DND-41 (cell line): ENCODE measurements around the gene DNAJA3.

Experiments used
- ATAC-seq: fragments of 200-7000 bp; cut with Tn5 transposase; 3 replicates; pipeline ENCODE4 v1.9.1; 2021; ENCODE audit warnings: low read depth; ENCODE audit not compliant: insufficient read depth
- DNase-seq: peaks from one replicate; pipeline ENCODE4 v3.0.0-alpha.2; 2020
- H2AFZ ChIP-seq: 2 replicates; pipeline ENCODE4 v1.6.0; 2012; ENCODE audit warnings: low read depth, low read length
- H3K27ac ChIP-seq: 2 replicates; pipeline ENCODE4 v1.5.1; 2012; ENCODE audit warnings: low read length, inconsistent platforms
- H3K27me3 ChIP-seq: fragments of 200-600 bp; sonication (generic); 2 replicates; pipeline ENCODE4 v1.6.0; 2012; ENCODE audit warnings: low read length, mild to moderate bottlenecking, inconsistent platforms; ENCODE audit not compliant: insufficient read depth, poor library complexity
- H3K36me3 ChIP-seq: 2 replicates; pipeline ENCODE4 v1.5.1; 2012; ENCODE audit warnings: low read length, inconsistent platforms; ENCODE audit not compliant: insufficient read depth
- H3K4me1 ChIP-seq: 2 replicates; pipeline ENCODE4 v1.5.1; 2012; ENCODE audit warnings: mild to moderate bottlenecking, low read length; ENCODE audit not compliant: insufficient read depth
- H3K4me2 ChIP-seq: 2 replicates; pipeline ENCODE4 v1.6.0; 2012; ENCODE audit warnings: mild to moderate bottlenecking, moderate library complexity, low read length, inconsistent platforms; ENCODE audit not compliant: insufficient read depth
- H3K4me3 ChIP-seq, 2 experiments: fragments of 200-600 bp in 1 of 2; shearing (Covaris generic) in 1 of 2; 2 replicates each; pipeline ENCODE4 v1.5.1; 2012 to 2016; ENCODE audit warnings: inconsistent platforms in 2 of 2, low read length in 2 of 2, mild to moderate bottlenecking in 2 of 2, low read depth in 1 of 2, moderate library complexity in 1 of 2
- H3K79me2 ChIP-seq: 2 replicates; pipeline ENCODE4 v1.6.0; 2012; ENCODE audit warnings: low read length, inconsistent platforms; ENCODE audit not compliant: insufficient read depth
- H3K9ac ChIP-seq: 2 replicates; pipeline ENCODE4 v1.6.0; 2012; ENCODE audit warnings: low read depth, mild to moderate bottlenecking, inconsistent platforms, low read length, moderate library complexity
- H3K9me3 ChIP-seq: 2 replicates; pipeline ENCODE4 v1.5.1; 2012; ENCODE audit warnings: low read length, moderate library complexity, mild to moderate bottlenecking, inconsistent platforms; ENCODE audit not compliant: insufficient read depth, severe bottlenecking
- H4K20me1 ChIP-seq: 2 replicates; pipeline ENCODE4 v1.6.0; 2012; ENCODE audit warnings: low read length; ENCODE audit not compliant: insufficient read depth
- CTCF ChIP-seq: IDR thresholded peaks from 2 replicates; pipeline ENCODE4 v1.5.1; 2012; ENCODE audit warnings: borderline replicate concordance, low read length, moderate library complexity, mild to moderate bottlenecking; ENCODE audit not compliant: poor library complexity, severe bottlenecking; ENCODE audit errors: extremely low read depth
- EZH2 ChIP-seq: IDR thresholded peaks from 3 replicates; pipeline ENCODE4 v1.6.1; 2012; ENCODE audit warnings: borderline replicate concordance, low read depth, mild to moderate bottlenecking, moderate library complexity, low read length, inconsistent platforms; ENCODE audit not compliant: severe bottlenecking

The DNAJA3 gene

DNA sequence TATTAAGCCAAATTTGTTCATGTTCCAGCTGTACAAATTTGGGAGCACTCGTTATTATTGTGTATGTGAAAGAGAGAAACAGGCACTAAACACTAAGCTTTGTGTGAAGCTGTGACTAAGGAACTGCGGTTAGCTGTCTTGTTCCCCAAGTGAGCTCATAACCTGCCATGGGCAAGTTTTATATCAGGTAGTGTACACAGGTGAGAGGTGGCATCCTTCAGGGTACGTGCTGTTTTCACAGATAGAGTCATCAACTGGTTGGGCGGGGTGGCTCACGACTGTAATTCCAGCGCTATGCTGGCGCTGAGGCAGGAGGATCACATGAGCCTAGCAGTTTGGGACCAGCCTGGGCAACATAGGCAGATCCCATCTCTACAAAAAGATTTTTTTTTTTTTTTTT lies 2.8 kb downstream of the DNAJA3 start:
- no peak overlapping the region; the same call in 1 of the 2 replicates for H3K4me2 ChIP-seq
- H3K4me3 ChIP-seq, result no peak overlapping the region
- no peak overlapping the region for H2AFZ ChIP-seq
- DNase-seq (no peak), ATAC-seq (no peak)
- H3K9ac ChIP-seq, result no peak overlapping the region
- H3K27ac ChIP-seq, result no peak overlapping the region
- H3K36me3 ChIP-seq, result peaks cover 33% of the 10 kb centered on the region
- H3K27me3 ChIP-seq, result no peaks in the 10 kb centered on the region
- no peaks in the 10 kb centered on the region for H3K9me3 ChIP-seq
- H3K79me2 ChIP-seq, result peaks cover 60% of the 10 kb centered on the region
- peaks cover 29% of the 10 kb centered on the region for H3K4me1 ChIP-seq
- peaks cover 16% of the 10 kb centered on the region; the same call in 1 of the 2 replicates for H4K20me1 ChIP-seq
- no peak for TF ChIP-seq EZH2
- no peak for TF ChIP-seq CTCF

DNA sequence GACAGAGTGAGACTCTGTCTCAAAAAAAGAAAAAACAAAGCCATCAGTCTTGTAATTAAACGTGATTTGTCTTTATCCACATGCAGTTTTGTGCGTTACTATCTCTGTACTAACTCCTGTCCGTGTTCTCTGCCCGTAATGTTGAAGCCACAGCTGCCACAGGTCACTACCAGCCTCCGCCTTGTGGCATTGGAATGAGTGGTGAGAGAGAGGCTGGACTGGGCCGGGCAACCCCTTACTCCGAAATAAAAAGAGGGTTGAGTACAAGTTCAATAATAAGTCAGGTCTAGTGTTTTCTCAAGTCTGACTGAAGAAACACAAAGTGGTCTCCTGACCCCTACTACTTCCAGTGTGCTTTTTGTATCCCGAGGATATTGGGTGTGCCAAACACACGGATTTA lies 5.4 kb downstream of the DNAJA3 start:
- H3K36me3 ChIP-seq, result peaks cover 55% of the 10 kb centered on the region
- ATAC-seq (no peak), DNase-seq (no peak)
- no peaks in the 10 kb centered on the region for H3K27me3 ChIP-seq
- H4K20me1 ChIP-seq, result peaks cover 16% of the 10 kb centered on the region; the same call in 1 of the 2 replicates
- H3K4me3 ChIP-seq, result no peak overlapping the region
- H3K79me2 ChIP-seq, result peaks cover 55% of the 10 kb centered on the region
- H2AFZ ChIP-seq, result no peak overlapping the region
- no peak overlapping the region for H3K27ac ChIP-seq
- no peaks in the 10 kb centered on the region for H3K9me3 ChIP-seq
- H3K4me2 ChIP-seq, result no peak overlapping the region
- no peak overlapping the region for H3K9ac ChIP-seq
- H3K4me1 ChIP-seq, result peaks cover 21% of the 10 kb centered on the region
- TF ChIP-seq EZH2, result no peak
- no peak for TF ChIP-seq CTCF

GRCh38 chr16:4433228-4433627 lies 7.6 kb downstream of the DNAJA3 start:
- no peak overlapping the region for H3K4me3 ChIP-seq
- no peak for ATAC-seq
- peaks cover 4% of the 10 kb centered on the region; the same call in 1 of the 2 replicates for H3K4me1 ChIP-seq
- H3K36me3 ChIP-seq, result peaks cover 71% of the 10 kb centered on the region
- H3K27ac ChIP-seq, result no peak overlapping the region
- H3K79me2 ChIP-seq, result peaks cover 36% of the 10 kb centered on the region
- H3K27me3 ChIP-seq, result no peaks in the 10 kb centered on the region
- H3K9me3 ChIP-seq, result no peaks in the 10 kb centered on the region
- no peak for DNase-seq
- H3K4me2 ChIP-seq, result no peak overlapping the region
- no peak overlapping the region for H3K9ac ChIP-seq
- TF ChIP-seq EZH2 (no peak), CTCF (no peak)
- H2AFZ ChIP-seq, result no peak overlapping the region
- H4K20me1 ChIP-seq, result peaks cover 7% of the 10 kb centered on the region; the same call in 1 of the 2 replicates
